Upper lobe of right lung (tissue), 1 donor: Measurements from ENCODE around the gene MALAT1. TPM values are rescaled to one million over a fixed set of nuclear protein-coding genes. Genes with fewer than 3 reads are reported as not detected.

Source experiments
- ATAC-seq: fragments of 200-7000 bp; cut with Tn5 transposase; one replicate; pipeline ENCODE4 v1.9.1; 2020; ENCODE audit warnings: mild to moderate bottlenecking, moderate library complexity
- DNase-seq: peaks from one replicate; pipeline ENCODE4 v3.0.0-alpha.2; 2020
- H3K27ac ChIP-seq: fragments of 200-600 bp; one replicate; pipeline ENCODE4 v1.8.0; 2022
- H3K27me3 ChIP-seq: fragments of 200-600 bp; one replicate; pipeline ENCODE4 v1.8.0; 2022; ENCODE audit warnings: mild to moderate bottlenecking
- H3K36me3 ChIP-seq: fragments of 200-600 bp; one replicate; pipeline ENCODE4 v1.8.0; 2022
- H3K4me1 ChIP-seq: fragments of 200-600 bp; one replicate; pipeline ENCODE4 v1.8.0; 2022
- H3K4me3 ChIP-seq: fragments of 200-600 bp; one replicate; pipeline ENCODE4 v1.8.0; 2022; ENCODE audit warnings: mild to moderate bottlenecking
- H3K9me3 ChIP-seq: fragments of 200-600 bp; one replicate; pipeline ENCODE4 v1.8.0; 2022
- CTCF ChIP-seq: fragments of 200-600 bp; IDR thresholded peaks from one replicate; pipeline ENCODE4 v1.8.0; 2022; ENCODE audit warnings: antibody characterized with exemption
- intact Hi-C: fragments of 100-400 bp; cut with DNase I; formaldehyde crosslinking; loops from one replicate; pipeline ENCODE4 v1.11.0; 2022
- total RNA-seq: library from RNA; stranded (reverse); fragmentation: NEBNext Ultra II Directional; extraction: Animal tissue kit (Norgen Biotek cat#: 25700); gene quantifications from one replicate; pipeline ENCODE4 v1.2.1, GENCODE V29; 2021
- donor health status: DM: no; HTN: yes; CAD: no; lungs with severe emphysema.

Gene MALAT1
- total RNA-seq, 1 donor from 2014 or later: 11,917 TPM

- ATAC-seq: peak; percentile 95
These were observed 47.5 kb downstream of the MALAT1 start for GRCh38 chr11:65546217-65546958.

DNA sequence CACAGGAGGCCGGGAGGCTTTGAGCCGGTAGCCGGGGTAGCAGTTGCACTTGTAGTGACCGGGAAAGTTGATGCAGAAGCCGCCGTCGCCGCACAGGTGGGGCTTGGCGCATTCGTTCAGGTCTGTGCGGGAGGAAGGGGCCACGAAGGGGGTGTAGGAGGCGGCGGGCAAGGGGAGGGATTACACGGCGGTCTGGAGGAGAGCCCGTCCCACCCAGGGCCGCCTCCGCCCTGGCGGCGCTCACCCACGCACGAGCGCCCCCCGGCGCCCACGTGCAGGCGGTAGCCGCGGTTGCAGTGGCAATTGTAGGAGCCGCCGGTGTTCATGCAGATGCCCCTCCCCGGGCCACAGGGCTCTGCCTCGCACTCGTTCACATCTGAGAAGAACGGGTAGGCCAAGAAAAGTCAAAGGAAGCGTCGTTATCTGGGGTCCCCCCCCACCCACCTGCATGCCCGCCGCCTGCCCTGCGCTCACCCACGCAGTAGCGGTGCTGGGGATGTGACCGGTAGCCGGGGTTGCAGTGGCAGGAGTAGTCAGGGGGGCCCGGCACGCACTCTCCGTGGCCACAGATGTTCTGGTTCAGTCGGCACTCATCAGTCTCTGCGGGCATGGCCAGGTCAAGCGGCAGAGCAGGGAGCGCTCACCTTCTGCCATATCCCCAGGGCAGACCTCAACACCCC, 48.7 kb downstream of the MALAT1 start:
- Histone ChIP-seq H3K27me3 (no peaks in the 10 kb centered on the region), H3K4me3 (no peak overlapping the region), H3K9me3 (no peaks in the 10 kb centered on the region), H3K36me3 (peaks cover 6% of the 10 kb centered on the region), H3K4me1 (peaks cover 8% of the 10 kb centered on the region), H3K27ac (no peak overlapping the region)
- DNase-seq (no peak), ATAC-seq (no peak)
- intact Hi-C loops: no loop called here
- TF ChIP-seq CTCF: no peak

More at GRCh38 chr11:65546217-65546958, 47.5 kb downstream of the MALAT1 start:
- H3K4me3 ChIP-seq: peak overlapping the region; percentile 50
- DNase-seq: peak; percentile 98
- no peak for TF ChIP-seq CTCF
- intact Hi-C loops: no loop called here
- peaks cover 16% of the 10 kb centered on the region for H3K4me1 ChIP-seq
- H3K9me3 ChIP-seq: no peaks in the 10 kb centered on the region
- H3K27me3 ChIP-seq: no peaks in the 10 kb centered on the region
- peak overlapping the region; percentile 60 for H3K27ac ChIP-seq
- peaks cover 6% of the 10 kb centered on the region for H3K36me3 ChIP-seq

GRCh38 chr11:65548395-65548794, 49.5 kb downstream of the MALAT1 start:
- TF ChIP-seq CTCF: no peak
- no peak overlapping the region for H3K4me3 ChIP-seq
- intact Hi-C loops: no loop called here
- H3K9me3 ChIP-seq: no peaks in the 10 kb centered on the region
- H3K27me3 ChIP-seq: no peaks in the 10 kb centered on the region
- no peak overlapping the region for H3K27ac ChIP-seq
- peaks cover 8% of the 10 kb centered on the region for H3K4me1 ChIP-seq
- DNase-seq: no peak
- H3K36me3 ChIP-seq: peaks cover 6% of the 10 kb centered on the region
- no peak for ATAC-seq

DNA sequence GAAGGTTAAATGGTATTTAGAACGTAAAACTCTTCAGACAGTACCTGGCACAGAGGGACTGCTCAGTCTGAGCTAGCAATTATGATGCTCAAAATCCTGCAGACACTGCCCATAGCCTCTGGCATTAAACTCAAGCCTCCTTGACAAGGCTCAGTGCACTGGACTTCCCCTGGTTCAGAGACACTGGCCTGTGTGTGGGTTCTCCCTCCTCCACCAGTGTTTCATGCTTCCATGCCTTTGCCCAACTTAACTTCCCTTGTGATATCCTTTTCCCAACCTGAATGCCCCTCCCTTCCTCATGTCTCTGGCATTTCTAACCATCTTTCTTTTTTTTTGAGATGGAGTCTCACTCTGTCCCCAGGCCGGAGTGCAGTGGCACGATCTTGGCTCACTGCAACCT, 50.3 kb downstream of the MALAT1 start:
- Histone ChIP-seq H3K27ac (no peak overlapping the region), H3K9me3 (no peaks in the 10 kb centered on the region), H3K4me1 (peaks cover 8% of the 10 kb centered on the region), H3K36me3 (peaks cover 6% of the 10 kb centered on the region), H3K27me3 (no peaks in the 10 kb centered on the region), H3K4me3 (no peak overlapping the region)
- no peak for ATAC-seq
- intact Hi-C loops: no loop called here
- DNase-seq: no peak
- TF ChIP-seq CTCF: no peak

DNA sequence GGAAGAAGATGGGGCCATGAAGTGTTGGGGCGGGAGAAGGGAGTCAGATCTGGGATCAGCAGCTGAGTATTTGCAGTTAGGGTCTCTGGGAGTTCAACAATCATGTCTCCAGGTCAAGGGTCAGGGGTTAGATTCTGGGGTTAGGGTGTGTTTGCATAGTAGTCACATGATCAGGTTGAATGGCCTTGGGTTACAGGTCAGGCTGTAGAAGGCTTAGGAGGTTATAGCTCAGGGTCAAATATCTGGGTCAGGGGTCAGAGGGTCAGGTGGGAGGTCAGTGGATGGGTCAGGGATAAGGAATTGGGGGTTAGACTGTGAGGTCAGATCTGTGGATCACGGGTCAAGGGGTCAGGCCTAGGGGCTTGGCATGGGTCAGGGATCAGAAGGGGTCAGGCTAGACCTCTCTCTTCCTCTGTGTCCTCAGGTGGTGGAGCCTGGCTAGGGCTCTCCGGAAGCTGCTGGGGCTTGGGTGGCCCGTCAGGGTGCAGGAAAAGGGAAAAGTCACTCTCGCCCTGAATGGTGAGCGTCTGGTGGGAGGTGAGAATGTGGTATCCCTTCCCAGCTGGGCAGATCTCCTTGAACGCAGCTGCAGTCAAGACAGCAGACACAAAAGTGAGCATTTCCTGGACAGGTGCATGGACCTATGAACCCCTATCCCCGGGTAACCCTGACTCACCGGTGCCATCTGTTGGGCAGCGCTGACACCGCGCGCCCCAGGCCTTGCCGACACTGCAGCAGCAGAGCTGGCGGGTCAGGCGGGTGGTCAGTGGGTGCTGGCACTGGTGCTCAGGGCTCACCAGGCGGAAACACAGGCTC, 52.9 kb downstream of the MALAT1 start:
- ATAC-seq: peak; percentile 73
- DNase-seq: peak; percentile 88
- Histone ChIP-seq H3K4me1 (peaks cover 20% of the 10 kb centered on the region), H3K27me3 (no peaks in the 10 kb centered on the region), H3K4me3 (no peak overlapping the region), H3K9me3 (no peaks in the 10 kb centered on the region), H3K27ac (peak overlapping the region; percentile 24), H3K36me3 (peaks cover 6% of the 10 kb centered on the region)
- intact Hi-C loops: no loop called here
- TF ChIP-seq CTCF: peak; percentile 59
